Stimulated activated naive CD4-positive, alpha-beta T cell (primary cell): ENCODE measurements around the gene NPC1.
"Not testable (repeated sequence)": the region's sequence is repeated elsewhere in the genome, so short reads cannot be mapped to it uniquely, and the experiment has no call there.

Source experiments
- DNase-seq, 6 experiments: peaks; one replicate each; lab custom pipeline; 2025; lab: John Stamatoyannopoulos, UW

NPC1 gene

GRCh38 chr18:23586249-23587196 lies at the start of gene NPC1:
Gene NPC1 (minus strand): TSS chr18:23586506. CDS start chr18:23586343, 163 bp downstream.
- peak; percentile 85 to 98 (median 92) for DNase-seq

DNA sequence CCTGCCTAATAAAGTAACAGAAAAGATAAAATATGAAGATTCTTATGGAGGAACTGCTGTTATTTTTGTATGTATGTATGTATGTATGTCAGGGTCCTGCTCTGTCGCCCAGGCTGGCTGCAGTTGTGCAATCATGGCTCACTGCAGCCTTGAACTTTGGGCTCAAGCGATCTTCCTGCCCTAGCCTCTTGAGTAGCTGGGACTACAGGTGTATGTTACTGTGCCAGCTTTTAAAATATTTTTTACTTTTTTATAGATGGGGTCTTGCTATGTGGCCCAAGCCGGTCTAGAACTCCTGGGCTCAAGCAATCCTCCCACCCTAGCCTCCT lies 49.7 kb upstream of the NPC1 start:
- DNase-seq, result no peak

DNA sequence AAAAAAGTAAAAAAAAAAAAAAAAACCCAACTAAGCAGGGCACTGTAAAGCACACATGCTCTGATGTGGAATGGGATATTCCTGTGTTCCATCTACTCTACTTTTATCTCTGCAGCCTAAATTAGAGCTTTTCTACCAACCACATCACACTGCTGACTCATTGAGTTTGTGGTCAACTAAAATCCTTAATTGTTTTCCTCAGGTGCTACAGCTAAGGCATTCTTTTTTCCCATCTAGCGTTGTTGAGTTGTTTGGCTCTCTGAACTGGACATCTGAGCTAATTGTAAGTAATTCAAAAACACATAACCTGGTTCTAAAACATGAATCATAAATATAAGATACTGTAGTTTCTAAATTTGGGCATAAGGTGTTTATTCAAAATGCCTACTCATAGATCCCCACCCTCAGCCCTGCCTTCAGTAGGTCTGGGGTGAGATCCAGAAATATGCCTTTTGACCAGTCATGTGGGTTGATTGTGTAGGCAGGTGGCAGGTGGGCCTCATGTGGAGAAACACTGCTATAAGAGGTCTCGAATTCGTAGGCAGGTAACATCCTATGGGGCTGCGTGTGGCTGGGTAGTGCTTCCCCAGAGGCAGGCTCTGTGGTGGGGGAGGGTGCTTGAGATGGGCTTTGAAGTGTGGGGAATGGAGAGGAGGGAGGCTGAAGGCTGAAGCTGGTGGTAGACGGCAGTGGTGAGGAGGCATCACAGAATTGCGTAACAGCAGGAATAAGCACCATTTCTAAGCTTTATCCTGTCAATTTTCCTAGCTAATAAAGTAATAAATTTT lies 49.2 kb upstream of the NPC1 start:
- no peak for DNase-seq

DNA sequence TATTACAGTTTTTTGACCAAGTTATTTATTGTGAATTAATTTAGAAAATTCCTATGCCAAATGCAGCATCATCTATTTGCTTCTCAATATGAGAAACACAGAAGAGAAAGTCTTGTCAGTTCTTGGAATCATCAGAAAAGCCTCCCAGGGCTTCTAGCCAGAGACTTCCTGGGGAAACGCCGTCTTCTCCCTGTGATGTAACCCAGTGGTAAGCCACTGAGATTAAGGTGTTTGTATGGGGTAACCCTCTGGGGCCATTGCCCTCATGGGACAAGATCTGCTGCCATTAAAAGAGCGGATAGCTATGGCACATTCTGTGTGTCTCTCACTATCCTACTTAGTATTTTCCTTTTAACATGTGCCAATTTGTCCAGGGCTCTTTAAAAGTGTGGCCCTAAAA lies 48.4 kb upstream of the NPC1 start:
- no peak for DNase-seq

- DNase-seq, result no peak
Observed at GRCh38 chr18:23632615-23633014, 46.3 kb upstream of the NPC1 start.

- DNase-seq, result no peak
Observed at GRCh38 chr18:23631746-23632145, 45.4 kb upstream of the NPC1 start.

- no peak for DNase-seq
Observed at GRCh38 chr18:23631312-23631711, 45.0 kb upstream of the NPC1 start.

DNA sequence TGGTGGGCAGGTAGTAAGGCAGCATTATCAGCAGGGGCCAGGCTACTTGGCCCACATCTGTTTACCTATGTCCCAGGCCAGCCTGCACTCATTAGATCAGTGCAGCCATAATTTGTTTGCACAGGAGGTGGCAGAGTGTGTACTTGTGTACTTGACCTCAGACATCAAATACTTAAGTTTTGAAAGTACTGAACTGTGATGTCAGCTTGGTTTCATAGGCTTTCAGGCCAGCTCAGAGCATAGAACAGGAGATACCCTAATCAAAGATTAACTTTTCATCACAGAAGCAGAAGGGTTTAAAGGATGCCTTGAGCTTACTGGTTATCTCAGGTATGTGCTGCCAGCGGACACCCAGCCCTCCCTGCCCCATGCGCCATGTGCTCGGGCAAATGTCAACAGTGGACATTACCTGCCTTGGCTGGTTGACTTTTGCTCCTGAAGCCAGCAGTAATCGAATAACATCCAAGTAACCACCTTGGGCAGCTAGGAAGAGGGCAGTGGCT lies 43.2 kb upstream of the NPC1 start:
- DNase-seq, result no peak

DNA sequence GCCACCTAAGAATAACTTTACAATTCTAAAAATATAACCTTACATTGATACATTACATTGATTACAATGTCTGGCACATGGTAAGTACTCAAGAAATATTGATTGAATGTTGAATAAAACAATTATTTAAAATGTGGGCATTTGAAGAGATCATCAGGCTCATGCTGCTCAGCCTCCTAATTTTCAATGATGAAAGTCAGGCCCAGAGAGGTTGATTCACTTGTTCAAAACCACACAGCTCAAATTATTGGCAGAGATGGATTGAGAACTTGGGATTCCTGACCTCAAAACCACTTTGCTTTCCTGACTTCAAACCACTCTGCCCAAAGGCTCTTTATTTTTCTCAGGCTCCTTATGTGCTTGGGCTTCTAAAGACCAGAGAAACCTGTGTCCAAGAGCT lies 41.7 kb upstream of the NPC1 start:
- no peak for DNase-seq

DNA sequence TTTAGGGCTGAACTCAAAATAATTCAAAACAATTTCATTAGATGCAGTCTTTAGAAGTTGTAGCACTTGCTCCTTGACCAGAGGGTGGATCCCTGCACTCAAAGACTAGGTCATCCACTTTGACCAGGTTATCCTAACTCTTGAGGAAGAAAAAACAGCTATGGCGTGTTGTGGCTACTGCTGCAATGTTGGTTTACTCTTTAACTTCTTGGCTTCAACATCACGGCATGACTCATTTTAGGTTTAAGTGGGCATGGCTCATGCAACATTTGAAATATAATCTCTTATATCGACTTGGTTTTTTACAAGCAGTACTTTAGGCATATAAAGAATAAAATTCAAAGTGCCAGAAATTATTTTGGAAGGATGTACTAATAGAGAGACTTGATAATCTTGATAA lies 41.0 kb upstream of the NPC1 start:
- DNase-seq, result no peak

DNA sequence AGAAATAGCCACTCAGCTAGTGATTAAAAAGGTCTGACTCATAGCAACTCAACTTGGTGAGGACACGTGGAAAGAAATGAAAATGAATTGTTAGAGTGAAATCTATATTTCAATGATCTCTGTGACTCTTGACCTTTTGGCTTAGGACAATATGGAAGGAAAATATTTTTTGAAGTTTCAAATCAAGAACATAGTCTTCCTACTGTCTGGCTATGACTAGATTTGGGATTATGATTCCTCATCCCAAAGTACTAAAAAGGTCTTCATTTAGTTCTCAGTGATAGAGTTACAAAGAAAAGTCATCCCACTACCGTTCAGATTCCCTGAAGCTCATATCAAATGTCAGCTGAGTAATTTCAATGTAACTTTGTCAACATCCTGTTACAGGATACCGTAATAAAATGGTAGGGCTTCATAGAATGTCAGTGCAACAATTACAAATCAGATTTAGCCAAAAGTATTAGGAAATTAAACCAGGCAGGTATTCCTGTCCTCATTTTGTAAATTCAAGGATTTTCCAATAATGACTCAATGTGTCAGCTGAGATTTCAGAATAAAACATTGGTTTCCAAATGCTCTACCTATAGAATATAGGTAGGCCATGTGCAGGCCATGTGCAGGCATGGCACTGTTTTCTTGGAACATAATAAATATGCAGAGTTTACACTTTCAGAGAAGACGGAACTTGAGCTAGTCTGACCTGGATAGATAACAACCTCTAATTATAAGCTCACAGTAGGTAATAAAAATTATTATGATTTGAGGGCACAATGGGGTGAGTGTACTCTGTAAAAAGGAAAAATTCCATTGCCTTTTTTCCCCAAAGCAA lies 40.4 kb upstream of the NPC1 start:
- no peak for DNase-seq

DNA sequence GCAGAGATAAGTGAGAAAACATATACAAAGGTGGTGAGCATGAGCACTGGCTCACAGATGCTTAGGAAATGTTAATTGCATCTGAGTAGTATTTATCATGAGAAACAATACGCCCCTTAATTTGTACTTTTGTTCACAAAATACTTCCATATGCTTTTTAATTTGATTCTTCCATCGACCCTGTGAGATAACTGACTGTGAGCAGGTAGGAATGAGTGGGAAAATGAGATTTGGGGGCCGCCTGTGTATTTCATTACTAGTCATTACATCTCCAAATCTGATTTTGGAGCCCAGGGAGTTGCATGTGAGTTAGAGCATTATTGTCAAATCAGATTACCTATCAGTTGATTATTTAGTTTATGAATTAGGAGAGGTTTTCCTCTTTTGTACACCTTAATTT lies 36.7 kb upstream of the NPC1 start:
- DNase-seq, result no peak

DNA sequence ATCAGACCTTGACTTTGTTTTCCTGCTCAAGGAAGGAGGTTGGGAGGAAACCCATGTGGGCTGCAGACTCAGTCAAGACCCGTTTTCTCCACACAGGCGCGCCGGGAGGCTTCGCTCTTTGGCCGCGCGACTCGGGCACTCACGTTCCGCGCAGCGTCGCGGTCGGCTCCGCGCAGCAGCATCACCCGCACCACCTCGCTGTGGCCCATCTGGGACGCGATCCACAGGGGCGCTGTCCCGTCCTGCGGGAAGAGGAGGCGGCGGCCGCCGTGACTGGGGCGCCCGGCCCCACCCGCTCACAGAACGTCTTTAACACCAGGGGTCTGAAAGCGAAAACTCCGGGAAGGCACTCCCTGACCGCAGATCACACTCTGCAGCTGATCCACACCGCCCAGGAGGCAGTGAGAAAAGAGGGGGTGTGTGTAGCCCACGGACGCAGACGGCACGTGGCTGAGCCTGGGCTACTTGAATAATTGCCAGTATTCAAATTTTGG lies 33.1 kb upstream of the NPC1 start:
- DNase-seq, result peak in 1 of 6 experiments; percentile 12

DNA sequence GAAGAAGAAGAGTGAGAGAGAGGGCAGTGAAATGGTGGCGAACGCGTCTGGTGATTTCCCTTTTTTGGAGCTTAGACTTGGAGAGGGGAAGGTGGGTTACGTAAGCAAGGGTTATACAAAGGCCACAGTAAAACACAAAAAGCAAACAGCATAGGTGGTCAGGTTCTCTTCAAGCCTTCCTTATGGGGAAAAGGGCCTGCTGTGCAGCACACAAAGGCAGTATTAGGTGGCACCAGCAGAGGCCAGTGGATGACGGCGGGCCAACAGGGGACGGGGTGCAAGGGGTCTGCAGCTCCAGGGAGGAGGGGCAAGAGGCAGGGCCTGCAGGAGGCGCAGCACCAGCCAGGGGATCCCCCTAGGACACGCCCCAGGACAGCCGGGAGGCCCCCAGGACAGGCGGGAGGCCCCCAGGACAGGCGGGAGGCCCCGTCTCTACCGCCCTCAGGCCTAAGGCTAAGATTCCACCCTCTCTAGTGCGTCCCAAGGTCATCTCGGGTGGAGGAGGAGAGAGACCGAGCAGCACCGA lies 32.6 kb upstream of the NPC1 start:
- no peak for DNase-seq

DNA sequence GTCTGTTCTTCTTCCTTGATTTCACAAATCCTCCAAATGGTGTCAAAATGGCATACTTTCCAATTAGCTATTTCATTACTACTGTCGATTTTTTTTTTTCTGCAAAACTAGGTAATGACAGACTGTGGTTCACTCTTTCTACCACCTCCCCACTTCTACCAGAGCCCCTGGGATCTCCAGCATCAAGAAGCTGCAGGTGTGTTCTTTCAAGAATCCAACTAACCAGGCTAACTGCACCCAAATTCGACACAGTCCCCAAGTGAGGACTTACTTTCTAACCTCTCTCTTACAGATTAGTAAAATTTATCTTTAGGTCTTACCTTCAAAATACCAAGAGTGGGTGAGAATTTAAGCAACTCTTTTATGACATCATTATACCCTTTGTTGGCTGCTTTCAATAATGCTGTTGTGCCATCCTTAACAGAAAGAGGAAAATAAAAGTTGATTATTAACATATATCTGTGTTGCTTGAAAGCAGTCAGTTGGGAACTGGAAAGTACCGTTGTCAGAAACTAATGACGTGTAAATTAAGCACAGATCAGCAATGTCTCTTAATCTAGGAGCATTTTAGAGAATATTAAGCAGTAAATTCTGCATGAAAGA lies 31.2 kb upstream of the NPC1 start:
- no peak for DNase-seq

- DNase-seq, result no peak
Observed at GRCh38 chr18:23616258-23616657, 30.0 kb upstream of the NPC1 start.

DNA sequence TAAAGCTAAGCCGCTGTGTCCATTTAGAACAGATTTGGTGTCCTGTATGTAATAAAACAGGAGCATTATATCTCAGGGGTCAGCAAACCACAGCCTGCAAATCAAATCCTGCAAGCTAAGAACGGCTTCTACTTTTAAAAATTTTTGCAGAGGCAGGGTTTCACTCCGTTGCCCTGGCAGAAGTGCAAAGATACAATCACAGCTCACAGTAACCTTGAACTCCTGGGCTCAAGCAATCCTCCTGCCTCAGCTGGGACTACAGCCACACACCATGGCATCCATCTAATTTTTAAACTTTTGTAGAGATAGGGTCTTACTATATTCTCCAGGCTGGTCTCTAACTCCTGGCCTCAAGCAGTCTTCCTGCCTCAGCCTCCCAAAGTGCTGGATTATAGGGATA lies 28.6 kb upstream of the NPC1 start:
- no peak for DNase-seq

DNA sequence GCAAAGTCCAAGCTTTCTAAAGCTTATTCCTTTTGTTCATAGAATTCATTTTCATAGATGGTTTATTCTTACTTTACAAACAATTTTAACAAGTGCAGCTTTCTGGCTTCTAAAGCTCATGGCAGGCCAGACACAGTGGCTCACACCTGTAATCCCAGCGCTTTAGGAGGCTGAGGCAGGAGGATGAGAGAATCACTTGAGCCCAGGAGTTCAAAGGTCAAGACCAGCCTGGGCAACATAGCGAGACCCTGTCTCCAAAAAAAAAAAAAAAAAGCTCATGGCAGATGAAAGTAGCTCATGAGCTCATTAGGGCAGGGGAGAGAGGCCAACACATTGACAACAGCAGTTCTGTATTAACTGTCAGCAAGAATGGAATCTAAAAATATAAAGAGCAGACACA lies 28.1 kb upstream of the NPC1 start:
- no peak for DNase-seq

- not testable (repeated sequence) for DNase-seq
Observed at GRCh38 chr18:23613091-23613475, 26.8 kb upstream of the NPC1 start.

- DNase-seq, result no peak
Observed at GRCh38 chr18:23612434-23613090, 26.3 kb upstream of the NPC1 start.
